CD14-positive monocyte (primary cell): ENCODE results near the gene CAMK4. TPM values are rescaled to one million over a fixed set of nuclear protein-coding genes. Genes with fewer than 3 reads are reported as not detected.

Experiments used
- DNase-seq, 3 donors: peaks; one replicate each; pipeline ENCODE4 v3.0.0-alpha.2; 2011 to 2022
- H2AFZ ChIP-seq: 2 replicates; pipeline ENCODE4 v1.6.0; 2012; ENCODE audit warnings: mild to moderate bottlenecking, low read depth, low read length, inconsistent platforms; ENCODE audit not compliant: insufficient read depth, poor library complexity, severe bottlenecking
- H3K27ac ChIP-seq, 2 donors: 1 replicate in 1 of 2; 2 replicates in 1 of 2; pipeline ENCODE4 v1.5.1; 2012 to 2013; ENCODE audit warnings: low read length in 2 of 2, control low read depth in 1 of 2, inconsistent platforms in 1 of 2, low read depth in 1 of 2, mild to moderate bottlenecking in 1 of 2
- H3K27me3 ChIP-seq, 2 donors: one replicate each; pipeline versions ENCODE4 v1.6.0 to v1.6.1; 2011 to 2013; ENCODE audit warnings: low read length in 2 of 2; ENCODE audit not compliant: control insufficient read depth in 2 of 2, insufficient read depth in 2 of 2
- H3K36me3 ChIP-seq, 2 donors: replicated peaks in 1 of 2; 1 replicate in 1 of 2; 2 replicates in 1 of 2; pipeline versions ENCODE4 v1.5.1 to v1.6.1; 2012 to 2013; ENCODE audit warnings: low read length in 2 of 2, control low read depth in 1 of 2, inconsistent platforms in 1 of 2, mild to moderate bottlenecking in 1 of 2; ENCODE audit not compliant: insufficient read depth in 2 of 2, control insufficient read depth in 1 of 2
- H3K4me1 ChIP-seq, 2 donors: 1 replicate in 1 of 2; 2 replicates in 1 of 2; pipeline versions ENCODE4 v1.5.1 to v1.6.1; 2012 to 2013; ENCODE audit warnings: low read length in 2 of 2, control low read depth in 1 of 2, inconsistent platforms in 1 of 2, mild to moderate bottlenecking in 1 of 2, moderate library complexity in 1 of 2; ENCODE audit not compliant: insufficient read depth in 2 of 2, control insufficient read depth in 1 of 2
- H3K4me2 ChIP-seq: replicated peaks from 2 replicates; pipeline ENCODE3; 2012; ENCODE audit warnings: low read length, moderate library complexity, mild to moderate bottlenecking; ENCODE audit not compliant: poor library complexity, severe bottlenecking; ENCODE audit errors: extremely low read depth
- H3K4me3 ChIP-seq, 3 experiments: fragments of 200-600 bp in 1 of 3; sonication (generic) in 1 of 3; replicated peaks in 1 of 3; 1 replicate in 2 of 3; 2 replicates in 1 of 3; pipeline ENCODE4 v1.5.1; 2011 to 2013; ENCODE audit warnings: low read length in 3 of 3, mild to moderate bottlenecking in 3 of 3, control low read depth in 2 of 3, low read depth in 2 of 3, inconsistent platforms in 1 of 3, moderate library complexity in 1 of 3
- H3K79me2 ChIP-seq: 2 replicates; pipeline ENCODE4 v1.6.0; 2012; ENCODE audit warnings: mild to moderate bottlenecking, control low read depth, inconsistent platforms, low read length, moderate library complexity; ENCODE audit not compliant: insufficient read depth
- H3K9ac ChIP-seq: 2 replicates; pipeline ENCODE4 v1.6.0; 2017; ENCODE audit warnings: low read length, mild to moderate bottlenecking; ENCODE audit not compliant: insufficient read depth, poor library complexity, severe bottlenecking
- H3K9me3 ChIP-seq, 2 donors: replicated peaks in 1 of 2; 1 replicate in 1 of 2; 2 replicates in 1 of 2; pipeline versions ENCODE4 v1.5.1 to v1.6.1; 2012 to 2013; ENCODE audit warnings: low read length in 2 of 2, control low read depth in 1 of 2; ENCODE audit not compliant: control insufficient read depth in 1 of 2, insufficient read depth in 1 of 2
- H4K20me1 ChIP-seq: 2 replicates; pipeline ENCODE4 v1.6.0; 2012; ENCODE audit warnings: mild to moderate bottlenecking, low read length, control low read depth, moderate library complexity; ENCODE audit not compliant: insufficient read depth
- H3K27ac Mint-ChIP-seq, 7 donors: one replicate each; pipeline ENCODE4 v1.8.0; 2020; ENCODE audit warnings: mild to moderate bottlenecking in 7 of 7, mixed read lengths in 7 of 7, moderate library complexity in 6 of 7, inconsistent platforms in 2 of 7
- H3K27me3 Mint-ChIP-seq, 3 donors: one replicate each; pipeline ENCODE4 v1.8.0; 2021 to 2022; ENCODE audit warnings: low read depth in 3 of 3, mild to moderate bottlenecking in 3 of 3, mixed read lengths in 3 of 3, moderate library complexity in 3 of 3, inconsistent platforms in 1 of 3
- H3K36me3 Mint-ChIP-seq, 2 donors: one replicate each; pipeline ENCODE4 v1.8.0; 2020; ENCODE audit warnings: mixed read lengths in 2 of 2, inconsistent platforms in 1 of 2, mild to moderate bottlenecking in 1 of 2
- H3K4me1 Mint-ChIP-seq: one replicate; pipeline ENCODE4 v1.8.0; 2020; ENCODE audit warnings: mild to moderate bottlenecking, mixed read lengths
- H3K4me3 Mint-ChIP-seq, 2 donors: one replicate each; pipeline ENCODE4 v1.8.0; 2020; ENCODE audit warnings: mild to moderate bottlenecking in 2 of 2, mixed read lengths in 2 of 2, moderate library complexity in 1 of 2
- H3K9me3 Mint-ChIP-seq, 7 donors: one replicate each; pipeline ENCODE4 v1.8.0; 2020 to 2022; ENCODE audit warnings: mixed read lengths in 7 of 7, mild to moderate bottlenecking in 6 of 7, moderate library complexity in 6 of 7, inconsistent platforms in 2 of 7
- WGBS: methylation state at CpG from one replicate; pipeline ENCODE4 v1.1.5; 2013; ENCODE audit warnings: missing lambda C conversion rate; ENCODE audit not compliant: insufficient coverage; 5-methylcytosine and 5-hydroxymethylcytosine counted together
- intact Hi-C, 2 donors: fragments of 100-400 bp; cut with micrococcal nuclease; formaldehyde crosslinking; loops; one replicate each; pipeline versions ENCODE4 v1.15.0 to v1.15.1; 2023
- polyA plus RNA-seq, 3 donors: library from polyadenylated mRNA; depleted of rRNA in 1 of 3; unstranded in 2 of 3; stranded (reverse) in 1 of 3; fragments of 300-500 nt in 2 of 3; fragments of >200 nt in 1 of 3; fragmentation: Illumina TruSeq in 2 of 3; gene quantifications; 1 replicate in 2 of 3; 2 replicates in 1 of 3; pipeline ENCODE4 v1.2.3, GENCODE V29; 2012 to 2021
- TF ChIP-seq, protein P1 (sequence below): fragments of 200-600 bp; IDR thresholded peaks from one replicate; pipeline ENCODE4 v1.8.0; 2022; ENCODE audit warnings: antibody characterized with exemption, mild to moderate bottlenecking

CAMK4 gene
- polyA plus RNA-seq, 3 donors = 0.24 to 0.28 TPM; not detected in 1

DNA sequence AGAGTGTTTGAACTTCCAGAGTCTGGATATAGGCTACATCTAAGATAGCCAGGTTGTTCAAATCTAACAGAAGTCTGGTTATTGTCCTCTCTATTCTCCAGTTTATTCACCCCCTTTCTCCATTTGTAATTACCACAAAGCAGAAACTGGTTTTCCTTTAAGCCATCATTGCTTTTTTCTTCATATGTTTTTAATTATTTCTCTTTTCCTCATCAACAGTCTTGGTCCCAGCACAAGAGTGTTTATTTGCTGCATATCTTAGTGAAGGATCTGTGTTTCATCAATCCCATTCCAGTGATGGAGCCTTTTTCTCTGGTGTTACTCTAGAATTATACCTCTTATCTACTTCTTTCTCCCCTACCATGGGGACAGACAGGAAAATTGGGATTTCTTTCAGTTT, 142.2 kb downstream of the CAMK4 start:
- H3K4me1 Mint-ChIP-seq = no peaks in the 10 kb centered on the region
- no peaks in the 10 kb centered on the region for H4K20me1 ChIP-seq

DNA sequence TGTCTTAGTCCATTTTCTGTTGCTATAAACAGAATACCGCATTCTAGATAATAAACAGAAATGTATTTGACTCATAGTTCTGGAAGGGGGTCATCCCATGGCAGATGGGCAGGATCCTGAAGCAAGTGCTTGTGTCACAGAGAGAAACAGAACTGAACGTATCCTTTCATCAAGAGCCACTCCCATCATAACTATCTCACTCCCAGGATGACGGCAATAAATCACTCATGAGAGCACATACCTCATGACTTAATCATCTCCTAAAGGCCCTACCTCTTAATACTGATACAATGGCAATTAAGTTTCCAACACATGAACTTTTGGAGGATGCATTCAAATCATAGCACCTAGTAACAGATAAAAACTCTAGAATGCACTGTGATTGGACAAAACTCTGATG, 142.9 kb downstream of the CAMK4 start:
- Mint-ChIP-seq H3K4me3 (no peak overlapping the region), H3K4me1 (no peaks in the 10 kb centered on the region)

More for the DNA sequence above, 142.2 kb downstream of the CAMK4 start:
- Histone ChIP-seq H3K9ac (no peak overlapping the region), H3K4me1 (no peaks in the 10 kb centered on the region), H3K4me3 (no peak overlapping the region), H3K27ac (no peak overlapping the region), H3K9me3 (no peaks in the 10 kb centered on the region), H3K4me2 (no peak overlapping the region), H3K27me3 (no peaks in the 10 kb centered on the region), H2AFZ (no peak overlapping the region), H3K36me3 (no peaks in the 10 kb centered on the region), H3K79me2 (no peaks in the 10 kb centered on the region)
- Mint-ChIP-seq H3K4me3 (no peak overlapping the region), H3K36me3 (no peaks in the 10 kb centered on the region), H3K9me3 (peaks cover 0 to 7% (median 2%) of the 10 kb centered on the region in 7 donors), H3K27ac (no peak overlapping the region), H3K27me3 (peaks cover 0 to 12% (median 0%) of the 10 kb centered on the region in 3 donors)
- DNase-seq = no peak
- intact Hi-C loops = no loop called here
- TF ChIP-seq, protein P1, sequence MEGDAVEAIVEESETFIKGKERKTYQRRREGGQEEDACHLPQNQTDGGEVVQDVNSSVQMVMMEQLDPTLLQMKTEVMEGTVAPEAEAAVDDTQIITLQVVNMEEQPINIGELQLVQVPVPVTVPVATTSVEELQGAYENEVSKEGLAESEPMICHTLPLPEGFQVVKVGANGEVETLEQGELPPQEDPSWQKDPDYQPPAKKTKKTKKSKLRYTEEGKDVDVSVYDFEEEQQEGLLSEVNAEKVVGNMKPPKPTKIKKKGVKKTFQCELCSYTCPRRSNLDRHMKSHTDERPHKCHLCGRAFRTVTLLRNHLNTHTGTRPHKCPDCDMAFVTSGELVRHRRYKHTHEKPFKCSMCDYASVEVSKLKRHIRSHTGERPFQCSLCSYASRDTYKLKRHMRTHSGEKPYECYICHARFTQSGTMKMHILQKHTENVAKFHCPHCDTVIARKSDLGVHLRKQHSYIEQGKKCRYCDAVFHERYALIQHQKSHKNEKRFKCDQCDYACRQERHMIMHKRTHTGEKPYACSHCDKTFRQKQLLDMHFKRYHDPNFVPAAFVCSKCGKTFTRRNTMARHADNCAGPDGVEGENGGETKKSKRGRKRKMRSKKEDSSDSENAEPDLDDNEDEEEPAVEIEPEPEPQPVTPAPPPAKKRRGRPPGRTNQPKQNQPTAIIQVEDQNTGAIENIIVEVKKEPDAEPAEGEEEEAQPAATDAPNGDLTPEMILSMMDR = no peak

More for the DNA sequence above, 142.9 kb downstream of the CAMK4 start:
- TF ChIP-seq, protein P1 = no peak
- Histone ChIP-seq H3K27ac (no peak overlapping the region), H2AFZ (no peak overlapping the region), H3K9ac (no peak overlapping the region), H3K9me3 (no peaks in the 10 kb centered on the region), H3K4me1 (no peaks in the 10 kb centered on the region), H3K4me2 (no peak overlapping the region), H3K79me2 (no peaks in the 10 kb centered on the region), H3K36me3 (no peaks in the 10 kb centered on the region), H3K27me3 (no peaks in the 10 kb centered on the region), H3K4me3 (no peak overlapping the region), H4K20me1 (no peaks in the 10 kb centered on the region)
- no peak for DNase-seq
- peaks cover 0 to 12% (median 0%) of the 10 kb centered on the region in 3 donors for H3K27me3 Mint-ChIP-seq
- H3K9me3 Mint-ChIP-seq = peaks cover 0 to 9% (median 2%) of the 10 kb centered on the region in 7 donors
- H3K36me3 Mint-ChIP-seq = no peaks in the 10 kb centered on the region
- no peak overlapping the region for H3K27ac Mint-ChIP-seq
- WGBS = 95% methylated on average over 2 of the region's 3 CpGs
- intact Hi-C loops = no loop called here
